ENCODE results near the gene NSMCE1.

The NSMCE1 gene

GRCh38 chr16:27228621-27229501 lies 39.7 kb downstream of the NSMCE1 start:
- Histone ChIP-seq H3K4me2 (ENCODE audit: low read depth, low read length) (no peak overlapping the region), H3K9ac (ENCODE audit: low read length) (no peak overlapping the region), H3K36me3 (replicated peaks; ENCODE audit: insufficient read depth, low read length) (no peaks in the 10 kb centered on the region), H3K4me1 (ENCODE audit: low read length) (peaks cover 55% of the 10 kb centered on the region), H3F3A (ENCODE audit: insufficient read depth, low read length) (peaks cover 43% of the 10 kb centered on the region), H3K27me3 (replicated peaks; ENCODE audit: insufficient read depth, low read length) (no peaks in the 10 kb centered on the region), H3K9me2 (replicated peaks; ENCODE audit: insufficient read depth, low read length) (no peaks in the 10 kb centered on the region), H3K27ac (ENCODE audit: low read length) (no peak overlapping the region), H3K9me3 (replicated peaks; ENCODE audit: insufficient read depth, low read length) (no peaks in the 10 kb centered on the region), H3K79me2 (ENCODE audit: low read length) (no peaks in the 10 kb centered on the region), H3K4me3 (ENCODE audit: low read length) (no peak overlapping the region), H2AFZ (ENCODE audit: low read length) (no peak overlapping the region), H4K20me1 (ENCODE audit: insufficient read depth, low read length) (no peaks in the 10 kb centered on the region)
- DNase-seq = no peak
- no peak for TF ChIP-seq CTCF (IDR thresholded peaks at IDR 0.05; ENCODE audit: low read length)
- TF ChIP-seq EZH2 (optimal IDR thresholded peaks at IDR 0.05; ENCODE audit: low read depth, low read length) = no peak
- no peak for TF ChIP-seq EZH2phosphoT487 (IDR thresholded peaks at IDR 0.05; ENCODE audit: low read length)

GRCh38 chr16:27228045-27228444 lies 40.5 kb downstream of the NSMCE1 start:
- Histone ChIP-seq H3K9me3 (replicated peaks; ENCODE audit: insufficient read depth, low read length) (no peaks in the 10 kb centered on the region), H3K79me2 (ENCODE audit: low read length) (no peaks in the 10 kb centered on the region), H3K27ac (ENCODE audit: low read length) (no peak overlapping the region), H2AFZ (ENCODE audit: low read length) (no peak overlapping the region), H4K20me1 (ENCODE audit: insufficient read depth, low read length) (no peaks in the 10 kb centered on the region), H3K4me3 (ENCODE audit: low read length) (no peak overlapping the region), H3K4me1 (ENCODE audit: low read length) (peaks cover 52% of the 10 kb centered on the region), H3K27me3 (replicated peaks; ENCODE audit: insufficient read depth, low read length) (no peaks in the 10 kb centered on the region), H3K4me2 (ENCODE audit: low read depth, low read length) (no peak overlapping the region), H3K36me3 (replicated peaks; ENCODE audit: insufficient read depth, low read length) (no peaks in the 10 kb centered on the region), H3F3A (ENCODE audit: insufficient read depth, low read length) (peaks cover 43% of the 10 kb centered on the region), H3K9me2 (replicated peaks; ENCODE audit: insufficient read depth, low read length) (no peaks in the 10 kb centered on the region), H3K9ac (ENCODE audit: low read length) (no peak overlapping the region)
- DNase-seq = no peak
- TF ChIP-seq EZH2phosphoT487 (IDR thresholded peaks at IDR 0.05; ENCODE audit: low read length) = no peak
- no peak for TF ChIP-seq EZH2 (optimal IDR thresholded peaks at IDR 0.05; ENCODE audit: low read depth, low read length)
- TF ChIP-seq CTCF (IDR thresholded peaks at IDR 0.05; ENCODE audit: low read length) = no peak

- H3K4me2 ChIP-seq (ENCODE audit: low read depth, low read length) = peak overlapping the region; percentile 98
- no peak for DNase-seq
- H3K4me3 ChIP-seq (ENCODE audit: low read length) = peak overlapping the region; percentile 56; the same call in 1 of the 2 replicates
- no peaks in the 10 kb centered on the region for H3K79me2 ChIP-seq (ENCODE audit: low read length)
- no peaks in the 10 kb centered on the region for H3K9me2 ChIP-seq (replicated peaks; ENCODE audit: insufficient read depth, low read length)
- no peaks in the 10 kb centered on the region for H3K9me3 ChIP-seq (replicated peaks; ENCODE audit: insufficient read depth, low read length)
- H3K4me1 ChIP-seq (ENCODE audit: low read length) = peaks cover 43% of the 10 kb centered on the region
- peaks cover 35% of the 10 kb centered on the region for H3F3A ChIP-seq (ENCODE audit: insufficient read depth, low read length)
- no peaks in the 10 kb centered on the region for H3K36me3 ChIP-seq (replicated peaks; ENCODE audit: insufficient read depth, low read length)
- TF ChIP-seq CTCF (IDR thresholded peaks at IDR 0.05; ENCODE audit: low read length) = no peak
- no peak for TF ChIP-seq EZH2 (optimal IDR thresholded peaks at IDR 0.05; ENCODE audit: low read depth, low read length)
- no peak for TF ChIP-seq EZH2phosphoT487 (IDR thresholded peaks at IDR 0.05; ENCODE audit: low read length)
- H3K9ac ChIP-seq (ENCODE audit: low read length) = no peak overlapping the region
- peak overlapping the region; percentile 91; the same call in 1 of the 2 replicates for H3K27ac ChIP-seq (ENCODE audit: low read length)
- H3K27me3 ChIP-seq (replicated peaks; ENCODE audit: insufficient read depth, low read length) = no peaks in the 10 kb centered on the region
- H2AFZ ChIP-seq (ENCODE audit: low read length) = no peak overlapping the region
- H4K20me1 ChIP-seq (ENCODE audit: insufficient read depth, low read length) = no peaks in the 10 kb centered on the region
Observed at GRCh38 chr16:27226976-27227705, 41.4 kb downstream of the NSMCE1 start.
